ENCODE data around the gene EEF1B2.

Gene EEF1B2

GRCh38 chr2:206189691-206190090 lies 30.0 kb downstream of the EEF1B2 start:
- Histone ChIP-seq H3K79me1 (ENCODE audit: low read length) (no peaks in the 10 kb centered on the region), H3K27me3 (ENCODE audit: insufficient read depth, low read length, poor library complexity) (no peaks in the 10 kb centered on the region), H3K4me2 (ENCODE audit: low read length) (no peak overlapping the region), H3K27ac (ENCODE audit: low read depth, low read length) (no peak overlapping the region), H2AK5ac (ENCODE audit: low read length) (no peak overlapping the region), H3K36me3 (ENCODE audit: control insufficient read depth, insufficient read depth, low read length) (no peaks in the 10 kb centered on the region), H2BK15ac (replicated peaks; ENCODE audit: low read depth) (no peak overlapping the region), H3K23ac (ENCODE audit: low read length) (no peak overlapping the region), H3K18ac (ENCODE audit: low read length) (no peak overlapping the region), H2BK5ac (ENCODE audit: low read length) (no peak overlapping the region), H3K4me3 (ENCODE audit: low read length) (no peak overlapping the region), H3K79me2 (ENCODE audit: control insufficient read depth, insufficient read depth, low read length) (no peaks in the 10 kb centered on the region), H2BK120ac (ENCODE audit: low read depth, low read length) (no peak overlapping the region), H3K56ac (ENCODE audit: low read length) (no peak overlapping the region), H3K4me1 (ENCODE audit: control insufficient read depth, low read depth, low read length) (no peaks in the 10 kb centered on the region), H3K9ac (ENCODE audit: low read length) (no peak overlapping the region), H4K5ac (ENCODE audit: low read length) (no peak overlapping the region), H4K8ac (ENCODE audit: low read depth, low read length) (no peak overlapping the region), H3K4ac (ENCODE audit: low read depth, low read length) (no peak overlapping the region)
- DNase-seq: no peak
- no CpG with 5 or more reads among the region's 3 CpGs for WGBS (ENCODE audit: extremely low coverage, insufficient coverage, low lambda C conversion rate)

GRCh38 chr2:206190111-206190510 lies 30.4 kb downstream of the EEF1B2 start:
- H3K79me1 ChIP-seq (ENCODE audit: low read length): no peaks in the 10 kb centered on the region
- DNase-seq: no peak
- no peak overlapping the region for H3K4ac ChIP-seq (ENCODE audit: low read depth, low read length)
- H3K9ac ChIP-seq (ENCODE audit: low read length): no peak overlapping the region
- H3K27me3 ChIP-seq (ENCODE audit: insufficient read depth, low read length, poor library complexity): no peaks in the 10 kb centered on the region
- WGBS (ENCODE audit: extremely low coverage, insufficient coverage, low lambda C conversion rate): no CpG with 5 or more reads among the region's 2 CpGs
- H3K36me3 ChIP-seq (ENCODE audit: control insufficient read depth, insufficient read depth, low read length): no peaks in the 10 kb centered on the region
- H3K56ac ChIP-seq (ENCODE audit: low read length): no peak overlapping the region
- H2BK15ac ChIP-seq (replicated peaks; ENCODE audit: low read depth): no peak overlapping the region
- H2BK120ac ChIP-seq (ENCODE audit: low read depth, low read length): no peak overlapping the region
- no peak overlapping the region for H4K5ac ChIP-seq (ENCODE audit: low read length)
- H3K18ac ChIP-seq (ENCODE audit: low read length): no peak overlapping the region
- no peak overlapping the region for H3K4me3 ChIP-seq (ENCODE audit: low read length)
- H3K4me2 ChIP-seq (ENCODE audit: low read length): no peak overlapping the region
- H2AK5ac ChIP-seq (ENCODE audit: low read length): no peak overlapping the region
- no peaks in the 10 kb centered on the region for H3K4me1 ChIP-seq (ENCODE audit: control insufficient read depth, low read depth, low read length)
- no peak overlapping the region for H4K8ac ChIP-seq (ENCODE audit: low read depth, low read length)
- H3K27ac ChIP-seq (ENCODE audit: low read depth, low read length): no peak overlapping the region
- no peak overlapping the region for H2BK5ac ChIP-seq (ENCODE audit: low read length)
- no peaks in the 10 kb centered on the region for H3K79me2 ChIP-seq (ENCODE audit: control insufficient read depth, insufficient read depth, low read length)
- H3K23ac ChIP-seq (ENCODE audit: low read length): no peak overlapping the region

GRCh38 chr2:206190689-206191088 lies 31.0 kb downstream of the EEF1B2 start:
- Histone ChIP-seq H2AK5ac (ENCODE audit: low read length) (no peak overlapping the region), H2BK15ac (replicated peaks; ENCODE audit: low read depth) (no peak overlapping the region), H3K79me2 (ENCODE audit: control insufficient read depth, insufficient read depth, low read length) (no peaks in the 10 kb centered on the region), H3K27me3 (ENCODE audit: insufficient read depth, low read length, poor library complexity) (no peaks in the 10 kb centered on the region), H3K79me1 (ENCODE audit: low read length) (no peaks in the 10 kb centered on the region), H4K8ac (ENCODE audit: low read depth, low read length) (no peak overlapping the region), H4K5ac (ENCODE audit: low read length) (no peak overlapping the region), H3K4me2 (ENCODE audit: low read length) (no peak overlapping the region), H3K23ac (ENCODE audit: low read length) (no peak overlapping the region), H2BK5ac (ENCODE audit: low read length) (no peak overlapping the region), H3K36me3 (ENCODE audit: control insufficient read depth, insufficient read depth, low read length) (no peaks in the 10 kb centered on the region), H3K4me1 (ENCODE audit: control insufficient read depth, low read depth, low read length) (no peaks in the 10 kb centered on the region), H3K18ac (ENCODE audit: low read length) (no peak overlapping the region), H2BK120ac (ENCODE audit: low read depth, low read length) (no peak overlapping the region), H3K4ac (ENCODE audit: low read depth, low read length) (no peak overlapping the region), H3K9ac (ENCODE audit: low read length) (no peak overlapping the region), H3K27ac (ENCODE audit: low read depth, low read length) (no peak overlapping the region), H3K56ac (ENCODE audit: low read length) (no peak overlapping the region), H3K4me3 (ENCODE audit: low read length) (no peak overlapping the region)
- no CpG with 5 or more reads among the region's 5 CpGs for WGBS (ENCODE audit: extremely low coverage, insufficient coverage, low lambda C conversion rate)
- no peak for DNase-seq

GRCh38 chr2:206192157-206192556 lies 32.5 kb downstream of the EEF1B2 start:
- Histone ChIP-seq H3K56ac (ENCODE audit: low read length) (no peak overlapping the region), H2BK5ac (ENCODE audit: low read length) (no peak overlapping the region), H3K79me2 (ENCODE audit: control insufficient read depth, insufficient read depth, low read length) (no peaks in the 10 kb centered on the region), H3K9ac (ENCODE audit: low read length) (no peak overlapping the region), H2BK15ac (replicated peaks; ENCODE audit: low read depth) (no peak overlapping the region), H3K4ac (ENCODE audit: low read depth, low read length) (no peak overlapping the region), H2AK5ac (ENCODE audit: low read length) (no peak overlapping the region), H3K27me3 (ENCODE audit: insufficient read depth, low read length, poor library complexity) (no peaks in the 10 kb centered on the region), H3K79me1 (ENCODE audit: low read length) (no peaks in the 10 kb centered on the region), H4K5ac (ENCODE audit: low read length) (no peak overlapping the region), H3K23ac (ENCODE audit: low read length) (no peak overlapping the region), H4K8ac (ENCODE audit: low read depth, low read length) (no peak overlapping the region), H3K18ac (ENCODE audit: low read length) (no peak overlapping the region), H2BK120ac (ENCODE audit: low read depth, low read length) (no peak overlapping the region), H3K4me1 (ENCODE audit: control insufficient read depth, low read depth, low read length) (no peaks in the 10 kb centered on the region), H3K4me2 (ENCODE audit: low read length) (no peak overlapping the region), H3K4me3 (ENCODE audit: low read length) (no peak overlapping the region), H3K36me3 (ENCODE audit: control insufficient read depth, insufficient read depth, low read length) (no peaks in the 10 kb centered on the region), H3K27ac (ENCODE audit: low read depth, low read length) (no peak overlapping the region)
- WGBS (ENCODE audit: extremely low coverage, insufficient coverage, low lambda C conversion rate): no CpG with 5 or more reads among the region's 3 CpGs
- DNase-seq: no peak

- H4K5ac ChIP-seq (ENCODE audit: low read length): no peak overlapping the region
- no CpG with 5 or more reads among the region's 2 CpGs for WGBS (ENCODE audit: extremely low coverage, insufficient coverage, low lambda C conversion rate)
- H4K8ac ChIP-seq (ENCODE audit: low read depth, low read length): no peak overlapping the region
- H2BK5ac ChIP-seq (ENCODE audit: low read length): no peak overlapping the region
- no peak overlapping the region for H3K4ac ChIP-seq (ENCODE audit: low read depth, low read length)
- H3K23ac ChIP-seq (ENCODE audit: low read length): no peak overlapping the region
- H3K36me3 ChIP-seq (ENCODE audit: control insufficient read depth, insufficient read depth, low read length): no peaks in the 10 kb centered on the region
- no peaks in the 10 kb centered on the region for H3K4me1 ChIP-seq (ENCODE audit: control insufficient read depth, low read depth, low read length)
- H3K79me2 ChIP-seq (ENCODE audit: control insufficient read depth, insufficient read depth, low read length): no peaks in the 10 kb centered on the region
- no peak overlapping the region for H2AK5ac ChIP-seq (ENCODE audit: low read length)
- H3K18ac ChIP-seq (ENCODE audit: low read length): no peak overlapping the region
- no peak overlapping the region for H3K56ac ChIP-seq (ENCODE audit: low read length)
- no peak for DNase-seq
- no peak overlapping the region for H3K9ac ChIP-seq (ENCODE audit: low read length)
- H3K27me3 ChIP-seq (ENCODE audit: insufficient read depth, low read length, poor library complexity): no peaks in the 10 kb centered on the region
- H3K27ac ChIP-seq (ENCODE audit: low read depth, low read length): no peak overlapping the region
- no peak overlapping the region for H2BK15ac ChIP-seq (replicated peaks; ENCODE audit: low read depth)
- no peak overlapping the region for H3K4me2 ChIP-seq (ENCODE audit: low read length)
- H3K4me3 ChIP-seq (ENCODE audit: low read length): no peak overlapping the region
- H3K79me1 ChIP-seq (ENCODE audit: low read length): no peaks in the 10 kb centered on the region
- H2BK120ac ChIP-seq (ENCODE audit: low read depth, low read length): no peak overlapping the region
Observed at GRCh38 chr2:206193671-206194357, 34.1 kb downstream of the EEF1B2 start.

GRCh38 chr2:206198677-206199076 lies 39.0 kb downstream of the EEF1B2 start:
- no peak overlapping the region for H2BK120ac ChIP-seq (ENCODE audit: low read depth, low read length)
- H3K27ac ChIP-seq (ENCODE audit: low read depth, low read length): no peak overlapping the region
- no peak overlapping the region for H3K18ac ChIP-seq (ENCODE audit: low read length)
- H3K23ac ChIP-seq (ENCODE audit: low read length): no peak overlapping the region
- H3K27me3 ChIP-seq (ENCODE audit: insufficient read depth, low read length, poor library complexity): no peaks in the 10 kb centered on the region
- no peaks in the 10 kb centered on the region for H3K79me2 ChIP-seq (ENCODE audit: control insufficient read depth, insufficient read depth, low read length)
- H4K8ac ChIP-seq (ENCODE audit: low read depth, low read length): no peak overlapping the region
- no peak overlapping the region for H3K56ac ChIP-seq (ENCODE audit: low read length)
- H4K5ac ChIP-seq (ENCODE audit: low read length): no peak overlapping the region
- no peak overlapping the region for H3K9ac ChIP-seq (ENCODE audit: low read length)
- H3K36me3 ChIP-seq (ENCODE audit: control insufficient read depth, insufficient read depth, low read length): no peaks in the 10 kb centered on the region
- no CpG with 5 or more reads among the region's 1 CpG for WGBS (ENCODE audit: extremely low coverage, insufficient coverage, low lambda C conversion rate)
- no peak overlapping the region for H2BK15ac ChIP-seq (replicated peaks; ENCODE audit: low read depth)
- no peak for DNase-seq
- no peak overlapping the region for H3K4ac ChIP-seq (ENCODE audit: low read depth, low read length)
- H3K4me1 ChIP-seq (ENCODE audit: control insufficient read depth, low read depth, low read length): no peaks in the 10 kb centered on the region
- H3K4me2 ChIP-seq (ENCODE audit: low read length): no peak overlapping the region
- H2BK5ac ChIP-seq (ENCODE audit: low read length): no peak overlapping the region
- H3K4me3 ChIP-seq (ENCODE audit: low read length): no peak overlapping the region
- no peaks in the 10 kb centered on the region for H3K79me1 ChIP-seq (ENCODE audit: low read length)
- H2AK5ac ChIP-seq (ENCODE audit: low read length): no peak overlapping the region

Measured in mesendoderm (in vitro differentiated cells).